ENCODE measurements around the gene LAPTM5. TPM values are rescaled to one million over a fixed set of nuclear protein-coding genes. Genes with fewer than 3 reads are reported as not detected.

The LAPTM5 gene
- total and polyA plus RNA-seq, 4 donors = 58.7 to 653 (median 271) TPM

GRCh38 chr1:30785181-30785580, 27.6 kb upstream of the LAPTM5 start:
- H3K27me3 ChIP-seq (ENCODE audit: control insufficient read depth in 3 of 3, insufficient read depth in 3 of 3, low read length in 2 of 3) = no peaks in the 10 kb centered on the region
- 92 to 95% methylated on average over 7 of the region's 7 CpGs for WGBS, 2 donors
- ATAC-seq (ENCODE audit: insufficient read depth, low FRiP score) (no peak), DNase-seq (no peak)
- H3K9me3 ChIP-seq (ENCODE audit: control insufficient read depth in 4 of 4, insufficient read depth in 3 of 4, low read length in 3 of 4) = no peaks in the 10 kb centered on the region
- TF ChIP-seq, protein P1, sequence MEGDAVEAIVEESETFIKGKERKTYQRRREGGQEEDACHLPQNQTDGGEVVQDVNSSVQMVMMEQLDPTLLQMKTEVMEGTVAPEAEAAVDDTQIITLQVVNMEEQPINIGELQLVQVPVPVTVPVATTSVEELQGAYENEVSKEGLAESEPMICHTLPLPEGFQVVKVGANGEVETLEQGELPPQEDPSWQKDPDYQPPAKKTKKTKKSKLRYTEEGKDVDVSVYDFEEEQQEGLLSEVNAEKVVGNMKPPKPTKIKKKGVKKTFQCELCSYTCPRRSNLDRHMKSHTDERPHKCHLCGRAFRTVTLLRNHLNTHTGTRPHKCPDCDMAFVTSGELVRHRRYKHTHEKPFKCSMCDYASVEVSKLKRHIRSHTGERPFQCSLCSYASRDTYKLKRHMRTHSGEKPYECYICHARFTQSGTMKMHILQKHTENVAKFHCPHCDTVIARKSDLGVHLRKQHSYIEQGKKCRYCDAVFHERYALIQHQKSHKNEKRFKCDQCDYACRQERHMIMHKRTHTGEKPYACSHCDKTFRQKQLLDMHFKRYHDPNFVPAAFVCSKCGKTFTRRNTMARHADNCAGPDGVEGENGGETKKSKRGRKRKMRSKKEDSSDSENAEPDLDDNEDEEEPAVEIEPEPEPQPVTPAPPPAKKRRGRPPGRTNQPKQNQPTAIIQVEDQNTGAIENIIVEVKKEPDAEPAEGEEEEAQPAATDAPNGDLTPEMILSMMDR (IDR thresholded peaks at IDR 0.05; ENCODE audit: control extremely low read depth, extremely low read depth) = no peak
- peaks cover 0 to 6% (median 2%) of the 10 kb centered on the region in 5 donors for H3K4me1 ChIP-seq (ENCODE audit: control insufficient read depth in 5 of 5, insufficient read depth in 5 of 5, low read length in 5 of 5)
- H3K9ac ChIP-seq (ENCODE audit: insufficient read depth in 1 of 2, low read length in 2 of 2) = no peak overlapping the region
- H3K36me3 ChIP-seq (ENCODE audit: control insufficient read depth in 4 of 4, insufficient read depth in 4 of 4, low read length in 4 of 4) = no peaks in the 10 kb centered on the region
- H3K27ac ChIP-seq (ENCODE audit: low read depth in 1 of 2, low read length in 1 of 2) = no peak overlapping the region
- no peak overlapping the region for H3K4me3 ChIP-seq

DNA sequence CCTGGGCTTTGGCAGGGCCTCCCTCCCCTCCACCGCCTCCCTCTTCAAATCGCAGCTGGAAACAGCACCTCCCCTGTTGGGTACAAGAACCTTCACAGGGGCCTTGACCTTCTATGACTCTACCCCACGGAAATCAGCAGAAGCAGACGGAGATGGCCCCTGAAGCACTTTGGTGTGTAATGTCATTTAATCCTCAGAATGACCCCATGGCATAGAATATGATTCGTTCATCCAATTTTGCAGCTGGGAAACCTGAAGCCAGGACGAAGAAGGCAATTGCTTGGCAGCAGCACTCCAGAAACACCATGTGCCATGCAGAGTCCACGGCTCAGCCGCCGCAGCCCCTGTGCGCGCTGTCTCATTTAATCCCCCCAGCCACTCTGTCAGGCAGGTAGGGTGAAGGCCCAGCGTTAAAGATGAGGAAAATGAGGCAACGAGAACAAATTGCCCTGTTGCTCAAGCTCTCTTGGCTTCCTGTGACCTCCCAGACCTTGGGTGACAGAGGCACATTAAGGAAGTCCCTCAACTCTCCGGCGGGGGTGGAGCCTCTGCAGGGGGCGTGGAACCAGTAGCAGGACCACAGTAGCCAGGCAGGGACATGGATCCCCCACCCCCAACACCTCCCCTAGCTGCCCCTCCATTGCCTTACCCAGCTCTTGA, 25.8 kb upstream of the LAPTM5 start:
- Histone ChIP-seq H3K27ac (ENCODE audit: low read depth in 1 of 2, low read length in 1 of 2) (no peak overlapping the region), H3K9me3 (ENCODE audit: control insufficient read depth in 4 of 4, insufficient read depth in 3 of 4, low read length in 3 of 4) (no peaks in the 10 kb centered on the region), H3K4me3 (no peak overlapping the region), H3K4me1 (ENCODE audit: control insufficient read depth in 5 of 5, insufficient read depth in 5 of 5, low read length in 5 of 5) (peaks cover 0 to 6% (median 2%) of the 10 kb centered on the region in 5 donors), H3K36me3 (ENCODE audit: control insufficient read depth in 4 of 4, insufficient read depth in 4 of 4, low read length in 4 of 4) (no peaks in the 10 kb centered on the region), H3K9ac (ENCODE audit: insufficient read depth in 1 of 2, low read length in 2 of 2) (no peak overlapping the region), H3K27me3 (ENCODE audit: control insufficient read depth in 3 of 3, insufficient read depth in 3 of 3, low read length in 2 of 3) (no peaks in the 10 kb centered on the region)
- TF ChIP-seq, protein P1 (IDR thresholded peaks at IDR 0.05; ENCODE audit: control extremely low read depth, extremely low read depth) = no peak
- no peak for ATAC-seq (ENCODE audit: insufficient read depth, low FRiP score)
- DNase-seq = no peak
- 50 to 62% methylated on average over 16 of the region's 16 CpGs for WGBS, 2 donors

- WGBS, 2 donors = 19 to 20% methylated on average over 24 to 25 of the region's 25 CpGs
These were observed 25.0 kb upstream of the LAPTM5 start for GRCh38 chr1:30782361-30783255.

More at GRCh38 chr1:30782361-30783255, 25.0 kb upstream of the LAPTM5 start:
- no peak overlapping the region for H3K9ac ChIP-seq (ENCODE audit: insufficient read depth in 1 of 2, low read length in 2 of 2)
- TF ChIP-seq, protein P1 (IDR thresholded peaks at IDR 0.05; ENCODE audit: control extremely low read depth, extremely low read depth) = peak; percentile 82
- no peak overlapping the region for H3K4me3 ChIP-seq
- DNase-seq (peak; percentile 67 to 78 (median 77)), ATAC-seq (ENCODE audit: insufficient read depth, low FRiP score) (peak; percentile 76)
- H3K27me3 ChIP-seq (ENCODE audit: control insufficient read depth in 3 of 3, insufficient read depth in 3 of 3, low read length in 2 of 3) = no peaks in the 10 kb centered on the region
- H3K36me3 ChIP-seq (ENCODE audit: control insufficient read depth in 4 of 4, insufficient read depth in 4 of 4, low read length in 4 of 4) = no peaks in the 10 kb centered on the region
- peaks cover 0 to 6% (median 2%) of the 10 kb centered on the region in 5 donors for H3K4me1 ChIP-seq (ENCODE audit: control insufficient read depth in 5 of 5, insufficient read depth in 5 of 5, low read length in 5 of 5)
- H3K27ac ChIP-seq (ENCODE audit: low read depth in 1 of 2, low read length in 1 of 2) = no peak overlapping the region
- no peaks in the 10 kb centered on the region for H3K9me3 ChIP-seq (ENCODE audit: control insufficient read depth in 4 of 4, insufficient read depth in 3 of 4, low read length in 3 of 4)

All from lung (tissue), 12 donors.